Left ventricle myocardium superior (tissue), 1 donor: ENCODE data around the gene MYO1A. TPM values are rescaled to one million over a fixed set of nuclear protein-coding genes. Genes with fewer than 3 reads are reported as not detected.
"Not testable (repeated sequence)": the region's sequence is repeated elsewhere in the genome, so short reads cannot be mapped to it uniquely, and the experiment has no call there.

Experiments used
- ATAC-seq: fragments of 200-7000 bp; cut with Tn5 transposase; one replicate; pipeline ENCODE4 v1.9.1; 2020; ENCODE audit warnings: mild to moderate bottlenecking, moderate library complexity
- DNase-seq: peaks from one replicate; pipeline ENCODE4 v3.0.0-alpha.2; 2020
- intact Hi-C: fragments of 100-400 bp; cut with micrococcal nuclease; formaldehyde crosslinking; loops from one replicate; pipeline ENCODE4 v1.11.0; 2022
- total RNA-seq: library from RNA; stranded (reverse); fragmentation: NEBNext Ultra II Directional; extraction: Animal tissue kit (Norgen Biotek cat#: 25700); gene quantifications from one replicate; pipeline ENCODE4 v1.2.1, GENCODE V29; 2021
- donor health status: DM: no; HTN: yes; CAD: no; lungs with severe emphysema.

The MYO1A gene
- total RNA-seq, 1 donor from 2014 or later: not detected

GRCh38 chr12:57027805-57028153 lies 22.1 kb downstream of the MYO1A start:
- DNase-seq: no peak
- no peak for ATAC-seq
- intact Hi-C loops: no loop called here

- ATAC-seq (no peak), DNase-seq (no peak)
- intact Hi-C loops: no loop called here
Observed at GRCh38 chr12:57027011-57027804, 22.7 kb downstream of the MYO1A start.

- DNase-seq (no peak), ATAC-seq (no peak)
- intact Hi-C loops: no loop called here
Observed at GRCh38 chr12:57025196-57025595, 24.7 kb downstream of the MYO1A start.

- DNase-seq, intact Hi-C loops, ATAC-seq: not testable (repeated sequence)
Observed at GRCh38 chr12:57022324-57022723, 27.6 kb downstream of the MYO1A start.

GRCh38 chr12:57019983-57020719 lies 29.8 kb downstream of the MYO1A start:
- DNase-seq: no peak
- intact Hi-C loops: no loop called here
- ATAC-seq: no peak

- intact Hi-C loops: no loop called here
- DNase-seq (no peak), ATAC-seq (no peak)
Observed at GRCh38 chr12:57018906-57019305, 31.0 kb downstream of the MYO1A start.

GRCh38 chr12:57018353-57018752 lies 31.6 kb downstream of the MYO1A start:
- ATAC-seq, intact Hi-C loops, DNase-seq: not testable (repeated sequence)

- DNase-seq: no peak
- no peak for ATAC-seq
- intact Hi-C loops: no loop called here
Observed at GRCh38 chr12:57016348-57016747, 33.6 kb downstream of the MYO1A start, which contains the start of gene TAC3. Gene TAC3 (minus strand): TSS chr12:57016529. CDS start chr12:57015797, 732 bp downstream.

GRCh38 chr12:57012600-57013465 lies 37.1 kb downstream of the MYO1A start:
- ATAC-seq (no peak), DNase-seq (no peak)
- intact Hi-C loops: no loop called here

- no peak for DNase-seq
- intact Hi-C loops: no loop called here
- no peak for ATAC-seq
Observed at GRCh38 chr12:57011438-57012424, 38.2 kb downstream of the MYO1A start.

GRCh38 chr12:57010627-57011247 lies 39.2 kb downstream of the MYO1A start:
- DNase-seq (no peak), ATAC-seq (no peak)
- intact Hi-C loops: no loop called here

- intact Hi-C loops: loop anchor here (5.0 kb wide), 1 partner anchor 253 kb away; no protein-coding TSS in a partner anchor
- DNase-seq (no peak), ATAC-seq (no peak)
Observed at GRCh38 chr12:57009949-57010626, 39.8 kb downstream of the MYO1A start.

GRCh38 chr12:57008178-57008577 lies 41.8 kb downstream of the MYO1A start:
- intact Hi-C loops: loop anchor here (5.0 kb wide), 1 partner anchor 251 kb away; no protein-coding TSS in a partner anchor
- DNase-seq (no peak), ATAC-seq (no peak)

GRCh38 chr12:57006809-57007475 lies 43.0 kb downstream of the MYO1A start:
- ATAC-seq (no peak), DNase-seq (no peak)
- intact Hi-C loops: loop anchor here (5.0 kb wide), 1 partner anchor 250 kb away; no protein-coding TSS in a partner anchor

- DNase-seq: peak; percentile 82
- intact Hi-C loops: loop anchor here (5.0 kb wide), 1 partner anchor 249 kb away; no protein-coding TSS in a partner anchor
- ATAC-seq: peak; percentile 88
Observed at GRCh38 chr12:57005980-57006808, 43.7 kb downstream of the MYO1A start, which contains the start of gene ZBTB39. Gene ZBTB39 (minus strand): TSS chr12:57006546. CDS start chr12:57004917, 1,629 bp downstream.

- DNase-seq (no peak), ATAC-seq (no peak)
- intact Hi-C loops: loop anchor here (5.0 kb wide), 1 partner anchor 247 kb away; no protein-coding TSS in a partner anchor
Observed at GRCh38 chr12:57004651-57005050, 45.3 kb downstream of the MYO1A start.
